Measurements from ENCODE around the gene ATP5MC2.

DNA sequence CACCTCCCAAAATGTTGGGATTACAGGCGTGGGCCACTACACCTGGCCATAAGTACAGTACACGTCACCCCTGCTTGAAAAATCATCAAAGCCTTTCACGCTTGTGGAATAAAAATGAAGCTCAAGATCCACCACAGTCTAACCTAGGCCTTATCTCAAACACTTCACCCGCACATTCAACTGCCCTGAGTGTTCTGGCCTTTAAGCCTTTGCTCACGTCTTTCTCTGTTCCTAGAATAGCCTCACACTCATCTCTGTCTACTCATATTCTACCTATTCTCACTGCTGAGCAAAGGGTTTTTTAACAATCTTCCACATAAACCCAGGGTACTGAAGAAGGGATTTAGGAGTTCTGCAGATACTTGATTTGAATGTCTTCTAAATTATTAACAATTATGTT, 41.4 kb upstream of the ATP5MC2 start:
- TF ChIP-seq, protein P1, sequence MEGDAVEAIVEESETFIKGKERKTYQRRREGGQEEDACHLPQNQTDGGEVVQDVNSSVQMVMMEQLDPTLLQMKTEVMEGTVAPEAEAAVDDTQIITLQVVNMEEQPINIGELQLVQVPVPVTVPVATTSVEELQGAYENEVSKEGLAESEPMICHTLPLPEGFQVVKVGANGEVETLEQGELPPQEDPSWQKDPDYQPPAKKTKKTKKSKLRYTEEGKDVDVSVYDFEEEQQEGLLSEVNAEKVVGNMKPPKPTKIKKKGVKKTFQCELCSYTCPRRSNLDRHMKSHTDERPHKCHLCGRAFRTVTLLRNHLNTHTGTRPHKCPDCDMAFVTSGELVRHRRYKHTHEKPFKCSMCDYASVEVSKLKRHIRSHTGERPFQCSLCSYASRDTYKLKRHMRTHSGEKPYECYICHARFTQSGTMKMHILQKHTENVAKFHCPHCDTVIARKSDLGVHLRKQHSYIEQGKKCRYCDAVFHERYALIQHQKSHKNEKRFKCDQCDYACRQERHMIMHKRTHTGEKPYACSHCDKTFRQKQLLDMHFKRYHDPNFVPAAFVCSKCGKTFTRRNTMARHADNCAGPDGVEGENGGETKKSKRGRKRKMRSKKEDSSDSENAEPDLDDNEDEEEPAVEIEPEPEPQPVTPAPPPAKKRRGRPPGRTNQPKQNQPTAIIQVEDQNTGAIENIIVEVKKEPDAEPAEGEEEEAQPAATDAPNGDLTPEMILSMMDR (IDR thresholded peaks at IDR 0.05; ENCODE audit: low read length), result no peak
- TF ChIP-seq EZH2 (optimal IDR thresholded peaks at IDR 0.05; ENCODE audit: low read depth, low read length) (no peak), EZH2phosphoT487 (IDR thresholded peaks at IDR 0.05; ENCODE audit: low read length) (no peak)

All from MM.1S (cell line).